ENCODE data around the gene SETD3.

Gene SETD3

DNA sequence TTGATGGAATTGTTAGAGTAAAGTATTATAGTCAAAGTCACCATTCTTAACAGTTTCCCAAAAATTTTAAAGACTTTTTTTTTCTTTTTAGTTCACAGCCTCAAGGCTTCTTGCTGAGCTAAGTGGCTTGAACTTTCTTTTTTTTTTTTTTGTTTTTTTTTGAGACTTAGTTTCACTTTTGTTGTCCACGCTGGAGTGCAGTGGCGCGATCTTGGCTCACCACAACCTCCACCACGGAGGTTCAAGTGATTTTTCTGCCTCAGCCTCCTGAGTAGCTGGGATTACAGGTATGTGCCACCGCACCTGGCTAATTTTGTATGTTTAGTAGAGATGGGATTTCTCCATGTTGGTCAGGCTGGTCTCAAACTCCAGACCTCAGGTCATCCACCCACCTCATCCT is 92.8 kb downstream of the SETD3 start:
- DNase-seq, result no peak

- no peak for DNase-seq
These were observed 95.9 kb downstream of the SETD3 start for GRCh38 chr14:99384450-99385417.

GRCh38 chr14:99383472-99384449 is 96.9 kb downstream of the SETD3 start:
- no peak for DNase-seq

- DNase-seq, result no peak
These were observed 97.7 kb downstream of the SETD3 start for GRCh38 chr14:99382781-99383471.

DNA sequence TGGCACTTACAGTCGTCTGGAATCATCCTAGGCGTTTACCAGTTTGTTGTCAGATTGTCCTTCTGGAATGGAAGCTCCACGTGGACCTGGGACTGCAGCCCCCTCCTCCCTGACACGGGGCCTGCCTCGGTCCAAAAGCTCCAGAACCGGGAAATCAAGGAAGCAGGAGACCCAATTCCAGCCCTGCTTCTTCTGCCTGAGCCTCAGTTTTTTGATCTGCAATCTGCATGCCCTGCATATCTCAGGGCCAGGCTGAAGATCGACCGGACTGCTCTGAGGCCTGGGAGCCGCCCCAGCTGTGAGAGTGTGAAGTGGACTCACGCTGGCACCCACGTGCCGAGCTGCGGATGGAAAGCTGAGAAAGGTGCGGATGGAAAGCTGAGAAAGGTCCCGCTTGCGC is 98.6 kb downstream of the SETD3 start:
- DNase-seq, result no peak

- no peak for DNase-seq
These were observed 99.0 kb downstream of the SETD3 start for GRCh38 chr14:99381688-99382060.

DNA sequence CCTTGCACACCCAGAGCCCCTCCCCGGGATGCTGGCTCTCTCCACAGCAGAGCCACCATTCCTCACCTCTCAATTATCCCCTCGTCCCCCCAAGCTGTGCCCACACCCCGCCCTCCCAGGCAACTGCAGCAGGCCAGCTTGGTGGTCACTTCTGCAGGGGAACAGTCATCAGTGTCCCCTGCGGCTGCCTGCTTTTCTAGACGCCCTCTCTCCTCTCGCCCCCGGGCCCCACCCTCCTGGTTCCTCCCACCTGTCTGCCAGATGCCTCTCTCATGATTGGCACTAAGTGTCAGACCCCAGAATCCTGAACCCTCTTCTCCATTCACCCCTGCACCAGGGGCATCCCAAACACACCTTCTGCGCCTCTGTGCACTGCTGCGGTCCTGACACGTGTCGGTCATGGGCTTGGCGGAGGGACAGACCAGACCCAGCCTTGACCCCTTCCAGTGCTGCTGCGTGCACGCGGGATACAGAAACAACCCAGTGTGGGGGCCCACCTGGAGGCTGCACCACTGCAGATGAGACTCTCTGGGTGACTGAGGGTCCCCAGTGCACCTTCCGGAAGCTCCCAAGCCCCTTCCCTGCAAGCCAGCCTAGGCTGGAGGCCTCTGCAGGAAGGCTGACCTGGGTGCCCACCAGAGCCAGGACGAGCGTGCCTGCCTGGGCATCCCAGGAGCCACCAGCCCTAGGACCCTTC is 99.5 kb downstream of the SETD3 start:
- no peak for DNase-seq

DNA sequence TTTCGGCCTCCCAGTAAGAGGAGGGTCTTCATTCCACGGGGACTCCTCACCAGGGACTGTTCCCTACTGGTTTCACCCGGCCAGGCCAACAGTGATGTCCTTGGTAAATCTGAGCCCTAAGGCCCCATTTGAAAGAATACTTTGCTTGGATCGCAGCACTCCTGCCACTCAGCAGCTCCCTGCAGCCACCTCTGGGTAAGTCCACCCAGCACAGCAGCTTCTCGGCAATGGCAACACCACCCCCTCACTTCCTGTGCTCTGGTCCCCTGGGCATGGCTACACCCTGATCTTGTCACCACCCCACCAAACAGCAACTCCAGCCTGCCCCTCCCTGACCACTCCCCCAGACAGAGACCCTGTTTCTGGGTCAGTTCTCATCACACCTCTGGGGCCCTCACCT is 100.3 kb downstream of the SETD3 start:
- no peak for DNase-seq

- no peak for DNase-seq
These were observed 101.9 kb downstream of the SETD3 start for GRCh38 chr14:99378782-99379214.

DNA sequence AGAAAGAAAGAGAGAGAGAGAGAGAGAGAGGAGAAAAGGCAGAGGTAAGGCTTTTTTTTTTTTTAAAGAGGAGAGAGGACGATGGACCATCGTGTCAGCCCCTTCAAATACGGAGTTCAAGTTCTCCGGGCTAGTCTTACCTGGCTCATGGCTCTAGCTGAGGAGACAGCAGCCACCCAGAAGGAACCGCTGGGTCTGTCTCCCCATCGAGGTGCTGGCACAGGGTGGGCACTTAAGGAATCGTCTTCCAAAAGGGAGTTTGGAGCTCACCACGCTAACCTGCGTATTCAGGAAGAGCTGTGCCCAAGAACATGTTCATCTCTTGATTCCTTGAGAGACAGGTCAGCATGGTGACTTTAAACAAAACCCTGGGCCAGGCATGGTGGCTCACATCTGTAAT is 102.7 kb downstream of the SETD3 start:
- no peak for DNase-seq

DNA sequence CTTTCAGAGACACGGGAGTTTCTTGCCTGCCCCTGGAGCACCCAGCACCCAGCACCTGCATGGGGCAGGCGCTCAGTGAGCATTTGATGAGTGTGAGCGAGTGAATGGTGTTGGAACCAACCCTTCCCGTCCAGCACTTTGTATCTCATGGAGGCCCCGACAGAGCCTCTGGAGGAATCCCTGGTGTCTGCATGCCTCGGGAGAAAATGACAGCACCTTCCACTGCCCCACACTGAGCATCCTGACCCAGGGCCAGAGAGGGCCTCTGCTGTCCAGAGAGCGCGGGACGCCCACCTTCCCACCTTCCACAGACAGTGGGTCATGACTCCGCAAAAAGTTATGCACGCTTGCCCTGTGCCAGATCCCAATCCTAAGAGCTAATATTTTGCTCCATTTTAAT is 105.7 kb downstream of the SETD3 start:
- DNase-seq, result no peak

- DNase-seq, result no peak
These were observed 116.9 kb downstream of the SETD3 start for GRCh38 chr14:99363616-99364290.

DNA sequence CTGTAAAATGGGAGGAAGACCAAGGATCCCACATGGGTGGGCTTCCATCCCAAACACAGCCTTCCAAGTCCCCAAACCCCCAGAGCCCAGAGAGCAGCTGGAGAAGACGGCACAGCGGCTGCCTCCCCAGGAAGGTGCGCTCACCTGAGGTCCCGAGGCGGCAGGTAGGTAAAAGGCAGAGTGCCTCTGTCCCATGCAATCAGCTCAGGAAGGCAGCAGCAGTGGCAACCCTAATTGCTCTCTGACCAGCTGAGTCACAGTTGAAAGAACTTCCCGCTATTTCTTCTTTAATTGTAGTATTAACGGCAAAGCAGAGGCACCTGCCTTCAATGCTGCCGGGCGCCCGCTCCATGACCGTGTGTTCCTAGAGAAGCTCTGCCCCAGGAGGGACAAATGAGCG is 117.6 kb downstream of the SETD3 start:
- no peak for DNase-seq

DNA sequence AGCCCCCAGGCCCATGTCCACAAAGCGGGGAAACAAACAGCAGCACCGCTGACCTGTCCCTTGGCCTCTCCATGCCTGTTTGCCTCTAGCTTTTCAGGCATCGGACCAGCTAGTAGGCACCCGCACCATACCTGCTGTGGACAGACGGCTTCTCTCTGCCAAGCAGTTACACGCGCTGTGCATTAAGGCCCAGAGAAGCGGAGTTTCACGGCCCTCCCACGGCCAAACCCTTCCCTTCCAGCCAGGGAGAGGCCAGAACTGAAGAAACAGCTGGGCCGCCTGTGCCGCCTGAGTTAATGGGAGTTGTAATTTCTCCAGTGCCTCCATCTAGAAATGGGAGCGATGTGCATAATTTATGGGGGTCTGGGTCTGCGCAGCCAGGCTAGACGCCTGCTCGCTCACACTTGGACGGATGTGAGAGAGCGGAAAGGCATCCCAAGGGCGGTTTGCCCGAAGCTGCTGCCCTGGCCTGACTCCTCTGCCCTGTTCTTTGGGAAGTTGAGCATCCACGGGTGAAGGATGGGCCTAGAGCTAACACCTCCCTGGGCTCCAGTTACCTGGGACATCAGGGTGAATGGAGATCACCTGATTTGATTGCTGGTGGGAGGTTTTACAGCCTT is 119.0 kb downstream of the SETD3 start:
- DNase-seq, result no peak

- DNase-seq, result no peak
These were observed 119.7 kb downstream of the SETD3 start for GRCh38 chr14:99360774-99361595.

DNA sequence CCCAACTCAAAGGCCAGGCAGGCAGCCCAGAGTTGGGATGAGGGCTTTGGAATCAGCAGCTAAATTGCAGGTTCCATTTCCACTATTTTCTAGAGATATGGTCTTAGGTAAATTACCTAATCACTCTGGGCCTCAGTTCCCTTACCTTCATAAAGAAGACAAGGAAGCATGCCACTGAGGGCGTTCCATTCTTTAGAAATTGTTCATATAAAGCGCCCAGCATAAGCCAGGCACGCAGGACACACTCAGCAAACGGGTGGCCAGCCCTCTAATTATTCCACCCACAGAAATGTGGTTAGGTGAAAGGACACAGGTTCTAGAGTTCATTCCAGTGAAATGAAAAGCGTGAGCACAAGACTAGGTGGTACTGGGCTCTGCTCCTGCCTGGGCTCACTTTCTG is 120.8 kb downstream of the SETD3 start:
- DNase-seq, result no peak

- DNase-seq, result no peak
These were observed 122.7 kb downstream of the SETD3 start for GRCh38 chr14:99357916-99358390.

DNA sequence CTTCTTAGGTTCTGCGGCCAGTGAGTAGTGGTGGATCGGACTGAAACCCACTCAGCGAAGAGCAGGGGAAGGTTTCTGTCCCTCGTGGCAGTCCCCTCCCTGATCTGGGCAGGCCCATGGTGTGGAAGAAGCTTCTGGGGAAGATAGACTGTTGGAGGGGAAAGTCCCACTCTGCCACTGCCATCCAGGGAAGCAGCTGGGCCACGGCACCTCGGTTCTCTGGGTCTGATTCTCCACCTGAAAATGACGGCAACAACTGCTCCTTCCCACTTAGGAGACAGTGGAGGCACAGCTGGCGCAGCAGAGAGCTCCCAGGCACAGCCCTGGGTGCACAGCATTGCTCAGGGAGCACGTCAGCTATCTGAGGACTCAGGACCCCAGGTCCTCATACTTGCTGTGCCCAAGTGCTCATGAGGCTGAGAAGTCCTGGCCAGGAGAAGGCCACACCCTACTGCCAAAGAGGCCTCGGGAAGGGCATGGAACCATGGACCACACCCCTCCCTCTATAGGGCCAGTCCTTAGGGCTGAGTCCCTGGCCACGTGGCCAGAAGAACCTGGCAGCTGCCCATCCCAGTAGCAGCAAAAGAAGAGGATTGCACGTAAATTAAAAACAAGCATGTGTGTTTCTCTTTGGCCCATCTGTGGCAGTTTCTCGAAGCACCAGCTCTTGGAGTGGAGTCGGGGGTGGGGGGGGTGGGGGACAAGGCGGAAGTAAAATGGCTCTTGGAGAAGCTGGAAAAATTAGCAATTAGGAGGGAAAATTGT is 123.3 kb downstream of the SETD3 start:
- no peak for DNase-seq

DNA sequence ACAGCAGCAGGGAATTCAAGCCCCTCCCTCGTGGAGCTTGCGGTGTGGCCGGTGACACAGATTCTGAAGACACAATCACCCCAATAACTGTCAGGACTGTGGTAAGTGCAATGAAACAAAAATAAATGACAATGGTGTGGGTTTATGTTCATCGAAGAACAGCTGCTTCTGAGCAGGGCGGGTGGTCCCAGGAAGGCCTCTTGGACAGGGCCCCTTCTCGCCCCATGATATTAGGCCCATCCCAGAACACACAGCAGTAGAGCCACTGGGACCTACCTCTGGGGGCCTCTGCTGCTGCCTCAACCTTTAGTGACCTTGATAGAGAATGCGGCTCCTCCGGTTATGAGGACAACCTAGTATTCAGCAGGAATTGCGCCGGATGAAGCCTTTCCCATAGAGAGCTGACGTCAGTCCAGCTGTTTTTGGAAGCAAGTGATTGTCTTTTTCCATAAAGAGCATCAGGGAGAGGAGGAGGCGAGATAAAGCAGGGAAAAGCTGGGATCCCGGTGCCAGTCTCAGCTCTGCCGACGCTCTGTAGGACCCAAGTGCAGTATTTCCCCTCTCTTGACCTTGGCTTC is 124.5 kb downstream of the SETD3 start:
- no peak for DNase-seq
